Right lobe of liver (tissue), 6 donors: ENCODE measurements around the gene CRYGC. TPM values are rescaled to one million over a fixed set of nuclear protein-coding genes. Genes with fewer than 3 reads are reported as not detected.

ENCODE experiments used
- ATAC-seq, 4 donors: fragments of 200-7000 bp; cut with Tn5 transposase; one replicate each; pipeline ENCODE4 v1.9.1; 2020; ENCODE audit warnings: mild to moderate bottlenecking in 4 of 4, moderate library complexity in 4 of 4
- DNase-seq, 3 donors: peaks; one replicate each; pipeline ENCODE4 v3.0.0-alpha.2; 2020
- H3K27ac ChIP-seq, 3 donors: fragments of 200-600 bp; one replicate each; pipeline ENCODE4 v1.8.0; 2022
- H3K27me3 ChIP-seq, 2 donors: fragments of 200-600 bp; one replicate each; pipeline ENCODE4 v1.8.0; 2022
- H3K36me3 ChIP-seq, 4 donors: fragments of 200-600 bp; sonication (generic) in 1 of 4; one replicate each; pipeline versions ENCODE4 v1.5.1 to v1.8.0; 2017 to 2022; ENCODE audit warnings: control low read depth in 1 of 4
- H3K4me1 ChIP-seq, 4 donors: fragments of 200-600 bp; sonication (generic) in 1 of 4; one replicate each; pipeline versions ENCODE4 v1.5.1 to v1.8.0; 2017 to 2022; ENCODE audit warnings: control low read depth in 1 of 4
- H3K4me3 ChIP-seq, 3 donors: fragments of 200-600 bp; one replicate each; pipeline ENCODE4 v1.8.0; 2022
- H3K9me3 ChIP-seq, 4 donors: fragments of 200-600 bp; sonication (generic) in 1 of 4; one replicate each; pipeline versions ENCODE4 v1.5.1 to v1.8.0; 2017 to 2022; ENCODE audit warnings: control low read depth in 1 of 4
- CTCF ChIP-seq, 4 donors: fragments of 200-600 bp in 3 of 4; fragments of 450-650 bp in 1 of 4; IDR thresholded peaks; one replicate each; pipeline versions ENCODE4 v1.5.1 to v1.8.0; 2016 to 2022; ENCODE audit warnings: antibody characterized with exemption in 4 of 4, mild to moderate bottlenecking in 2 of 4
- POLR2A ChIP-seq: fragments of 450-650 bp; IDR thresholded peaks from one replicate; pipeline ENCODE4 v1.6.1; 2017; ENCODE audit warnings: antibody characterized with exemption, mild to moderate bottlenecking
- WGBS: methylation state at CpG from one replicate; pipeline ENCODE4 v1.1.6; 2018; ENCODE audit warnings: low coverage, low lambda C conversion rate; ENCODE audit not compliant: insufficient coverage; ENCODE audit errors: missing lambda C conversion rate; 5-methylcytosine and 5-hydroxymethylcytosine counted together
- intact Hi-C, 2 donors: fragments of 100-400 bp; cut with DNase I; formaldehyde crosslinking; loops; one replicate each; pipeline versions ENCODE4 v1.11.2 to v1.14.1; 2022
- total RNA-seq, 6 experiments: library from RNA; depleted of rRNA in 2 of 6; stranded (reverse); fragments of >200 nt in 2 of 6; fragmentation: NEBNext Ultra II Directional in 3 of 6; extraction: Animal tissue kit (Norgen Biotek cat#: 25700) in 3 of 6; gene quantifications; one replicate each; pipeline versions ENCODE4 v1.1.0 to v1.2.4, GENCODE V29; 2016 to 2023
- donor health status: DM: no; HTN: yes; CAD: no.
- donor health status: DM: no; HTN: no; CAD: no.
- donor health status: DM: no; HTN: no; CAD: no.
- donor health status: DM: no; HTN: yes; CAD: no.
- donor health status: DM: no; HTN: yes; CAD: no.

The CRYGC gene
- total RNA-seq, 6 experiments from 2014 or later, result not detected

- H3K27ac ChIP-seq, result no peak overlapping the region
- no peaks in the 10 kb centered on the region for H3K27me3 ChIP-seq
- TF ChIP-seq POLR2A (no peak), CTCF (IDR thresholded peaks at IDR 0.05) (no peak)
- no peaks in the 10 kb centered on the region for H3K4me1 ChIP-seq
- no peak overlapping the region for H3K4me3 ChIP-seq
- intact Hi-C loops, result no loop called here
- DNase-seq (no peak), ATAC-seq (no peak)
- no CpG with 5 or more reads among the region's 3 CpGs for WGBS
- no peaks in the 10 kb centered on the region for H3K9me3 ChIP-seq
- H3K36me3 ChIP-seq, result no peaks in the 10 kb centered on the region
Observed at GRCh38 chr2:208147759-208148158, 18.1 kb upstream of the CRYGC start.

- no peak overlapping the region for H3K4me3 ChIP-seq
- DNase-seq, result no peak
- no peaks in the 10 kb centered on the region for H3K36me3 ChIP-seq
- TF ChIP-seq CTCF (IDR thresholded peaks at IDR 0.05) (no peak), POLR2A (no peak)
- intact Hi-C loops, result no loop called here
- H3K4me1 ChIP-seq, result no peaks in the 10 kb centered on the region
- H3K27me3 ChIP-seq, result no peaks in the 10 kb centered on the region
- no peak for ATAC-seq
- no peaks in the 10 kb centered on the region for H3K9me3 ChIP-seq
- no peak overlapping the region for H3K27ac ChIP-seq
Observed at GRCh38 chr2:208147008-208147407, 17.4 kb upstream of the CRYGC start.

- intact Hi-C loops, result no loop called here
- no peak for ATAC-seq
- no peak within 1 kb of the TSS for H3K4me3 ChIP-seq
- no peaks in the 10 kb centered on the region for H3K27me3 ChIP-seq
- H3K4me1 ChIP-seq, result no peaks in the 10 kb centered on the region
- no peaks in the 10 kb centered on the region for H3K36me3 ChIP-seq
- DNase-seq, result no peak
- WGBS, result 15% methylated on average over 2 of the region's 6 CpGs
- TF ChIP-seq CTCF (IDR thresholded peaks at IDR 0.05) (no peak), POLR2A (no peak)
- no peak within 1 kb of the TSS for H3K27ac ChIP-seq
- H3K9me3 ChIP-seq, result no peaks in the 10 kb centered on the region
Observed at GRCh38 chr2:208146006-208146405, 16.4 kb upstream of the CRYGC start, which contains the start of gene CRYGB. Gene CRYGB (minus strand): TSS chr2:208146158. CDS start chr2:208146120, 38 bp downstream.

- ATAC-seq (no peak), DNase-seq (no peak)
- TF ChIP-seq POLR2A, result no peak
- TF ChIP-seq CTCF (IDR thresholded peaks at IDR 0.05), result no peak
- no peaks in the 10 kb centered on the region for H3K9me3 ChIP-seq
- no peaks in the 10 kb centered on the region for H3K4me1 ChIP-seq
- WGBS, result 38% methylated on average over 7 of the region's 14 CpGs
- H3K36me3 ChIP-seq, result no peaks in the 10 kb centered on the region
- H3K27ac ChIP-seq, result no peak overlapping the region
- no peaks in the 10 kb centered on the region for H3K27me3 ChIP-seq
- intact Hi-C loops, result no loop called here
- H3K4me3 ChIP-seq, result no peak overlapping the region
Observed at GRCh38 chr2:208142925-208143799, 13.5 kb upstream of the CRYGC start.
